T-cell (primary cell): Measurements from ENCODE around the gene ABTB2. TPM values are rescaled to one million over a fixed set of nuclear protein-coding genes. Genes with fewer than 3 reads are reported as not detected.

Experiments
- ATAC-seq, 4 experiments: fragments of 200-7000 bp in 3 of 4; fragments of 150-1000 bp in 1 of 4; cut with Tn5 transposase; replicated peaks in 1 of 4; 1 replicate in 3 of 4; 2 replicates in 1 of 4; pipeline ENCODE4 v1.10.0; 2021; ENCODE audit warnings: moderate library complexity in 3 of 4, mild to moderate bottlenecking in 2 of 4, moderate number of reproducible peaks in 1 of 4
- CTCF ChIA-PET, 2 donors: fragments of 300-600 bp; sonication (Branson Sonifier 250); formaldehyde crosslinking; loops; one replicate each; lab custom pipeline; 2022; ENCODE audit warnings: antibody characterized with exemption in 2 of 2; lab: Charles Lee
- POLR2A ChIA-PET, 2 donors: fragments of 300-600 bp; sonication (Branson Sonifier 250); formaldehyde crosslinking; loops; one replicate each; lab custom pipeline; 2022; ENCODE audit warnings: antibody characterized with exemption in 2 of 2; lab: Charles Lee
- DNase-seq, 35 experiments: peaks; one replicate each; pipeline versions ENCODE4 v3.0.0 to v3.0.0-alpha.2; 2013 to 2023
- H3K27ac ChIP-seq: one replicate; pipeline ENCODE4 v1.5.1; 2013; ENCODE audit warnings: low read length
- H3K27me3 ChIP-seq, 2 experiments: replicated peaks in 1 of 2; 1 replicate in 1 of 2; 2 replicates in 1 of 2; pipeline versions ENCODE4 v1.6.1 to v1.7.0; 2013; ENCODE audit warnings: low read length in 1 of 2, mixed read lengths in 1 of 2; ENCODE audit not compliant: control insufficient read depth in 2 of 2, insufficient read depth in 2 of 2; ENCODE audit errors: extremely low read depth in 1 of 2
- H3K36me3 ChIP-seq, 2 donors: 1 replicate in 1 of 2; 2 replicates in 1 of 2; pipeline versions ENCODE4 v1.6.1 to v1.7.0; 2013; ENCODE audit warnings: low read length in 1 of 2; ENCODE audit not compliant: control insufficient read depth in 2 of 2, insufficient read depth in 1 of 2; ENCODE audit errors: extremely low read depth in 1 of 2
- H3K4me1 ChIP-seq, 2 experiments: 1 replicate in 1 of 2; 2 replicates in 1 of 2; pipeline versions ENCODE4 v1.6.1 to v1.7.0; 2013; ENCODE audit warnings: low read length in 2 of 2, mixed read lengths in 1 of 2; ENCODE audit not compliant: insufficient read depth in 2 of 2, control insufficient read depth in 1 of 2; ENCODE audit errors: extremely low read depth in 1 of 2
- H3K4me3 ChIP-seq, 2 donors: 1 replicate in 1 of 2; 2 replicates in 1 of 2; pipeline versions ENCODE4 v1.5.1 to v1.7.0; 2013; ENCODE audit warnings: mild to moderate bottlenecking in 2 of 2, low read length in 1 of 2, moderate library complexity in 1 of 2; ENCODE audit not compliant: control insufficient read depth in 1 of 2; ENCODE audit errors: extremely low read depth in 1 of 2
- H3K9me3 ChIP-seq: 2 replicates; pipeline ENCODE4 v1.7.0; 2013
- H3K27ac Mint-ChIP-seq, 2 donors: one replicate each; pipeline ENCODE4 v1.8.0; 2020 to 2021; ENCODE audit warnings: mild to moderate bottlenecking in 2 of 2, mixed read lengths in 2 of 2
- H3K27me3 Mint-ChIP-seq, 2 donors: one replicate each; pipeline ENCODE4 v1.8.0; 2021 to 2022; ENCODE audit warnings: mixed read lengths in 2 of 2
- H3K36me3 Mint-ChIP-seq: one replicate; pipeline ENCODE4 v1.8.0; 2021; ENCODE audit warnings: mixed read lengths
- H3K4me1 Mint-ChIP-seq, 3 donors: one replicate each; pipeline ENCODE4 v1.8.0; 2020 to 2022; ENCODE audit warnings: mixed read lengths in 3 of 3, mild to moderate bottlenecking in 1 of 3
- H3K4me3 Mint-ChIP-seq, 3 donors: one replicate each; pipeline ENCODE4 v1.8.0; 2020 to 2022; ENCODE audit warnings: mild to moderate bottlenecking in 3 of 3, mixed read lengths in 3 of 3, moderate library complexity in 3 of 3
- H3K9me3 Mint-ChIP-seq, 3 donors: one replicate each; pipeline ENCODE4 v1.8.0; 2020 to 2022; ENCODE audit warnings: mixed read lengths in 3 of 3
- whole genome bisulfite sequencing: methylation state at CpG from one replicate; pipeline ENCODE4 v1.1.5; 2013; ENCODE audit warnings: missing lambda C conversion rate; ENCODE audit not compliant: insufficient coverage; 5-methylcytosine and 5-hydroxymethylcytosine counted together
- total RNA-seq, 35 experiments: library from RNA in 6 of 35; stranded (reverse) in 6 of 35; fragments of 120-200 nt in 1 of 35; gene quantifications; one replicate each; pipeline versions ENCODE4 v1.2.1 to v1.2.4 and lab custom pipeline; 2013 to 2026

ABTB2 gene
- total RNA-seq, 5 donors from 2014 or later (not counting 1 experiment from before 2014, with no cell fraction given): 0.50 to 0.93 (median 0.82) TPM

GRCh38 chr11:34264303-34265110, 93.3 kb downstream of the ABTB2 start:
- 89% methylated on average over 5 of the region's 11 CpGs for WGBS
- no peak overlapping the region for H3K4me3 Mint-ChIP-seq
- POLR2A ChIA-PET: no interaction called here
- Histone ChIP-seq H3K27me3 (peaks cover 0 to 3% of the 10 kb centered on the region in 2 experiments), H3K36me3 (no peaks in the 10 kb centered on the region), H3K27ac (no peak overlapping the region), H3K4me1 (peaks cover 4 to 8% of the 10 kb centered on the region in 2 experiments), H3K4me3 (no peak overlapping the region), H3K9me3 (no peaks in the 10 kb centered on the region)
- H3K9me3 Mint-ChIP-seq: no peaks in the 10 kb centered on the region
- H3K36me3 Mint-ChIP-seq: no peaks in the 10 kb centered on the region
- no peak for ATAC-seq
- CTCF ChIA-PET: interaction anchor here in 1 of 2 donors (0.6 kb wide), 1 partner anchor 1224 kb away, joined by 3 read pairs; no protein-coding TSS in a partner anchor
- no peak for DNase-seq
- H3K27me3 Mint-ChIP-seq: peaks cover 0 to 5% of the 10 kb centered on the region in 2 donors
- no peak overlapping the region for H3K27ac Mint-ChIP-seq
- H3K4me1 Mint-ChIP-seq: peaks cover 8 to 14% (median 11%) of the 10 kb centered on the region in 3 donors

GRCh38 chr11:34263441-34264091, 94.2 kb downstream of the ABTB2 start:
- no peaks in the 10 kb centered on the region for H3K9me3 Mint-ChIP-seq
- Histone ChIP-seq H3K27ac (no peak overlapping the region), H3K4me3 (no peak overlapping the region), H3K9me3 (no peaks in the 10 kb centered on the region), H3K27me3 (peaks cover 0 to 3% of the 10 kb centered on the region in 2 experiments), H3K4me1 (peaks cover 4 to 8% of the 10 kb centered on the region in 2 experiments), H3K36me3 (no peaks in the 10 kb centered on the region)
- POLR2A ChIA-PET: interaction anchor here in 1 of 2 donors (0.6 kb wide), 1 partner anchor 11 kb away, joined by 3 read pairs; no protein-coding TSS in a partner anchor
- CTCF ChIA-PET: interaction anchor here in 1 of 2 donors (0.6 kb wide), 1 partner anchor 1225 kb away, joined by 3 read pairs; no protein-coding TSS in a partner anchor
- H3K36me3 Mint-ChIP-seq: no peaks in the 10 kb centered on the region
- DNase-seq (no peak), ATAC-seq (no peak)
- no peak overlapping the region for H3K27ac Mint-ChIP-seq
- H3K4me1 Mint-ChIP-seq: peaks cover 8 to 14% (median 11%) of the 10 kb centered on the region in 3 donors
- peaks cover 0 to 5% of the 10 kb centered on the region in 2 donors for H3K27me3 Mint-ChIP-seq
- WGBS: 94% methylated on average over 7 of the region's 7 CpGs
- H3K4me3 Mint-ChIP-seq: no peak overlapping the region

- H3K27me3 Mint-ChIP-seq: peaks cover 0 to 8% of the 10 kb centered on the region in 2 donors
- no peak overlapping the region for H3K27ac Mint-ChIP-seq
- ATAC-seq (no peak), DNase-seq (no peak)
- CTCF ChIA-PET: interaction anchor here in 1 of 2 donors (0.5 kb wide), 1 partner anchor 13 kb away, joined by 3 read pairs; no protein-coding TSS in a partner anchor
- H3K36me3 ChIP-seq: no peaks in the 10 kb centered on the region
- H3K9me3 ChIP-seq: no peaks in the 10 kb centered on the region
- H3K4me1 Mint-ChIP-seq: peaks cover 8 to 14% (median 11%) of the 10 kb centered on the region in 3 donors
- H3K9me3 Mint-ChIP-seq: no peaks in the 10 kb centered on the region
- POLR2A ChIA-PET: interaction anchor here in 1 of 2 donors (0.6 kb wide), 1 partner anchor 12 kb away, joined by 3 read pairs; no protein-coding TSS in a partner anchor
- peaks cover 4 to 8% of the 10 kb centered on the region in 2 experiments for H3K4me1 ChIP-seq
- H3K27me3 ChIP-seq: peaks cover 0 to 3% of the 10 kb centered on the region in 2 experiments
- no peak overlapping the region for H3K4me3 Mint-ChIP-seq
- no peaks in the 10 kb centered on the region for H3K36me3 Mint-ChIP-seq
- WGBS: 83% methylated on average over 8 of the region's 8 CpGs
- no peak overlapping the region for H3K27ac ChIP-seq
- H3K4me3 ChIP-seq: no peak overlapping the region
Observed at GRCh38 chr11:34262531-34263081, 95.2 kb downstream of the ABTB2 start.

- Mint-ChIP-seq H3K9me3 (no peaks in the 10 kb centered on the region), H3K4me3 (no peak overlapping the region), H3K4me1 (peaks cover 7 to 8% (median 8%) of the 10 kb centered on the region in 3 donors), H3K27me3 (peaks cover 0 to 8% of the 10 kb centered on the region in 2 donors), H3K27ac (no peak overlapping the region), H3K36me3 (no peaks in the 10 kb centered on the region)
- Histone ChIP-seq H3K9me3 (no peaks in the 10 kb centered on the region), H3K27me3 (peaks cover 0 to 3% of the 10 kb centered on the region in 2 experiments), H3K4me3 (no peak overlapping the region), H3K4me1 (peaks cover 2 to 6% of the 10 kb centered on the region in 2 experiments), H3K36me3 (no peaks in the 10 kb centered on the region), H3K27ac (no peak overlapping the region)
- CTCF ChIA-PET: no interaction called here
- POLR2A ChIA-PET: no interaction called here
- no peak for DNase-seq
- no CpG with 5 or more reads among the region's 1 CpG for WGBS
- no peak for ATAC-seq
Observed at GRCh38 chr11:34261820-34262219, 96.0 kb downstream of the ABTB2 start.

GRCh38 chr11:34261095-34261494, 96.7 kb downstream of the ABTB2 start:
- Mint-ChIP-seq H3K9me3 (no peaks in the 10 kb centered on the region), H3K36me3 (no peaks in the 10 kb centered on the region), H3K4me3 (no peak overlapping the region), H3K27ac (no peak overlapping the region), H3K4me1 (peaks cover 1 to 2% (median 1%) of the 10 kb centered on the region in 3 donors), H3K27me3 (peaks cover 0 to 8% of the 10 kb centered on the region in 2 donors)
- Histone ChIP-seq H3K9me3 (no peaks in the 10 kb centered on the region), H3K27me3 (peaks cover 0 to 3% of the 10 kb centered on the region in 2 experiments), H3K4me1 (peaks cover 2% of the 10 kb centered on the region in 2 experiments), H3K27ac (no peak overlapping the region), H3K4me3 (no peak overlapping the region), H3K36me3 (no peaks in the 10 kb centered on the region)
- WGBS: no CpG with 5 or more reads among the region's 2 CpGs
- POLR2A ChIA-PET: no interaction called here
- CTCF ChIA-PET: no interaction called here
- DNase-seq (no peak), ATAC-seq (no peak)

- Histone ChIP-seq H3K36me3 (no peaks in the 10 kb centered on the region), H3K9me3 (no peaks in the 10 kb centered on the region), H3K4me1 (no peaks in the 10 kb centered on the region), H3K4me3 (no peak overlapping the region), H3K27me3 (peaks cover 0 to 3% of the 10 kb centered on the region in 2 experiments), H3K27ac (no peak overlapping the region)
- no peaks in the 10 kb centered on the region for H3K36me3 Mint-ChIP-seq
- no peak overlapping the region for H3K4me3 Mint-ChIP-seq
- H3K9me3 Mint-ChIP-seq: no peaks in the 10 kb centered on the region
- WGBS: 95% methylated on average over 6 of the region's 10 CpGs
- no peaks in the 10 kb centered on the region for H3K4me1 Mint-ChIP-seq
- no peak for ATAC-seq
- ChIA-PET POLR2A (interaction anchor here in 1 of 2 donors (0.6 kb wide), 1 partner anchor 17 kb away, joined by 3 read pairs; no protein-coding TSS in a partner anchor), CTCF (no interaction called here)
- H3K27ac Mint-ChIP-seq: no peak overlapping the region
- no peak for DNase-seq
- H3K27me3 Mint-ChIP-seq: peaks cover 0 to 8% of the 10 kb centered on the region in 2 donors
Observed at GRCh38 chr11:34260072-34260575, 97.7 kb downstream of the ABTB2 start.
